BLaER1 treated with 17β-estradiol and CSF1 and Interleukin-3, amounts not matched to agents 10 nM and 100 nM (cell line): ENCODE results near the gene TBRG4.

Experiments
- H3K27ac ChIP-seq, 11 experiments: shearing (Covaris generic); formaldehyde crosslinking; 2 replicates each; pipeline ENCODE4 v1.8.1; 2022
- H3K27me3 ChIP-seq, 11 experiments: shearing (Covaris generic); formaldehyde crosslinking; 2 replicates each; pipeline ENCODE4 v1.8.1; 2022
- H3K36me3 ChIP-seq, 11 experiments: shearing (Covaris generic); formaldehyde crosslinking; 2 replicates each; pipeline ENCODE4 v1.8.1; 2022
- H3K4me1 ChIP-seq, 10 experiments: shearing (Covaris generic); formaldehyde crosslinking; 2 replicates each; pipeline ENCODE4 v1.8.1; 2022
- H3K4me2 ChIP-seq, 11 experiments: shearing (Covaris generic); formaldehyde crosslinking; 2 replicates each; pipeline ENCODE4 v1.8.1; 2022
- H3K4me3 ChIP-seq, 10 experiments: shearing (Covaris generic); formaldehyde crosslinking; 2 replicates each; pipeline ENCODE4 v1.8.1; 2022
- H3K9ac ChIP-seq, 11 experiments: shearing (Covaris generic); formaldehyde crosslinking; 2 replicates each; pipeline ENCODE4 v1.8.1; 2022
- H3K9me3 ChIP-seq, 11 experiments: shearing (Covaris generic); formaldehyde crosslinking; replicated peaks in 1 of 11; 2 replicates each; pipeline ENCODE4 v1.8.1; 2022
- H4K20me1 ChIP-seq, 11 experiments: shearing (Covaris generic); formaldehyde crosslinking; 2 replicates each; pipeline ENCODE4 v1.8.1; 2022
- Cebpa-rat ChIP-seq, 11 experiments: shearing (Covaris generic); IDR thresholded peaks; 2 replicates each; pipeline ENCODE4 v1.8.1; 2022

The TBRG4 gene

DNA sequence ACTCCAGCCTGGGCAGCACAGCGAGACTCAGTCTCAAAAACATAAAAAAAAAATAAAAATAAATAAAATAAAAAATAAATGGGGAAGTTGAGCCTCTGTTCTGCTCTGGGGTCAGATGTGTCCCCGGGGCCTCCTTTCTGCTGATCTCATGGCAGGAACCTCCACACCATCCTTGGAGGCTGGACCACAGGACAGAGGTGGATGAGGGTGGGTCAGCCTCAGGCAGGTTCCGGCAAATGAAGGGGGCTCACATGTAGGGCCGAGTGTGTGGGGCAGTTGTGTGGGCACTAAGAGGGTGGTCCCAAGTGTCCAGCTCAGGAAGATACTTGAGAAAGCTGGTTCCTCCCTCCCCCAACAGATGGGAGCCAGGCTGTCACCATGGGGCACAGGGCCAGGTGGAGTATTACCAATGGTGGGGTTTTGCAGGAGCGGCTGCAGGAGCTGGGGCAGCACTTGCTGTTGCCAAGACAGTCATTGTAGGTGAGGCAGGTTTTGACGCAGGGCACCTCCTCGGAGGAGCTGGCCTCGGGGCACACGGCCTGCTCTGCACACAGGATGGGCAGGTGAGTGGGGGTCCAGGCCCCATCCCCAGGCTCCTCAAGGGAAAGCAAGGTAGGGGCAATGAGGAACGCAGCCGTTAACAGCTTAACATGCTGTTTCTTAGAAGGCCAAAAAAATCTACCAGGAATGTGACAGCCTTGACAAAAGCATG lies 13.9 kb upstream of the TBRG4 start:
- no peaks in the 10 kb centered on the region for H3K9me3 ChIP-seq
- no peak overlapping the region for H3K4me3 ChIP-seq
- H4K20me1 ChIP-seq = no peaks in the 10 kb centered on the region
- peak overlapping the region; percentile 2 to 66 (median 20); a peak in 14 of 22 replicates for H3K4me2 ChIP-seq
- peak overlapping the region in 4 of 11 experiments; percentile 2 to 28 (median 16); a peak in 2 of 22 replicates for H3K27ac ChIP-seq
- H3K4me1 ChIP-seq = peaks cover 24 to 44% (median 33%) of the 10 kb centered on the region in 10 experiments
- H3K27me3 ChIP-seq = no peaks in the 10 kb centered on the region
- H3K36me3 ChIP-seq = no peaks in the 10 kb centered on the region
- peak overlapping the region in 1 of 11 experiments; percentile 29; a peak in 2 of 22 replicates for H3K9ac ChIP-seq
- TF ChIP-seq Cebpa-rat (IDR thresholded peaks at IDR 0.05) = no peak

DNA sequence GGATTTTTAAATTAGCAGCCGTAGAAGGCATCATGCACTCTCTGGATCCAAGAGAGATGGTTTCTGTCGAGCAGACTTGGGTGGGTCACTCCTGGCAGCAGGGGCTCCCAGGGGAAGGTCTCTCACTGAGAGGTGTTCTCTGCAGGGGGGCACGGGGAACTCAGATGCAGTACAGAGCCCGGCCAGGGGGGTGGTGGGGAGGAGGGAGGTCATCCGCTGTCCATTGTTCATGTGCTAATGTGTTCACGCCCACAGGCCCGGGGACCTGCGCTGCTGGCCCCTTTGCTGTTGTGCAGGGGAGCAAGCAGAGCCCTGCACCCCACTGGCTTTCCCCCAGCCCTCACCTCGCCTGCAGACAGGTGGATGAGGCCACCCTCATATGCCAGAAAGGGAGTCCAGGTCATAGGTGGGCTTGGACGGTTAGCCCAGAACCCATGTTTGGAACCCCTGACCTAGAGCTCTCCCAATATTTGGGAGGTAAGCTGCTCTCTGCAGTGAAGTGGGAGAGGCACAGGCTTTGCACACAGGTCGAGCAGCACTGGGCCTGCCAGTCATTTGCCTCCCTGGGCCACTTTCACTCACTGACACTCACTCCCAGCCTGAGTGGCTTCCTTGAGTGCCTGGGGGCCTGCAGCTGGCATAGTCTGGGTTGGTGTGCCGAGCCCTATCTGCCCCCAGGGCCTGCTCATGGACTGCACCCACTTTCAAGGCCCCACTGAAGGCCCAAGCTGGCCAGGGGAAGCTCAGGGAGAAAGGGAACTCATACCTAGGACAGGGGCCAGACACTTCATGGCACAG lies 12.6 kb upstream of the TBRG4 start:
- no peak overlapping the region for H3K9ac ChIP-seq
- no peaks in the 10 kb centered on the region for H3K36me3 ChIP-seq
- H3K9me3 ChIP-seq = no peaks in the 10 kb centered on the region
- H3K4me1 ChIP-seq = peaks cover 26 to 47% (median 37%) of the 10 kb centered on the region in 10 experiments
- H3K4me2 ChIP-seq = peak overlapping the region in 1 of 11 experiments; percentile 43; a peak in 2 of 22 replicates
- H3K27me3 ChIP-seq = no peaks in the 10 kb centered on the region
- H4K20me1 ChIP-seq = no peaks in the 10 kb centered on the region
- no peak overlapping the region for H3K4me3 ChIP-seq
- no peak for TF ChIP-seq Cebpa-rat (IDR thresholded peaks at IDR 0.05)
- H3K27ac ChIP-seq = no peak overlapping the region

DNA sequence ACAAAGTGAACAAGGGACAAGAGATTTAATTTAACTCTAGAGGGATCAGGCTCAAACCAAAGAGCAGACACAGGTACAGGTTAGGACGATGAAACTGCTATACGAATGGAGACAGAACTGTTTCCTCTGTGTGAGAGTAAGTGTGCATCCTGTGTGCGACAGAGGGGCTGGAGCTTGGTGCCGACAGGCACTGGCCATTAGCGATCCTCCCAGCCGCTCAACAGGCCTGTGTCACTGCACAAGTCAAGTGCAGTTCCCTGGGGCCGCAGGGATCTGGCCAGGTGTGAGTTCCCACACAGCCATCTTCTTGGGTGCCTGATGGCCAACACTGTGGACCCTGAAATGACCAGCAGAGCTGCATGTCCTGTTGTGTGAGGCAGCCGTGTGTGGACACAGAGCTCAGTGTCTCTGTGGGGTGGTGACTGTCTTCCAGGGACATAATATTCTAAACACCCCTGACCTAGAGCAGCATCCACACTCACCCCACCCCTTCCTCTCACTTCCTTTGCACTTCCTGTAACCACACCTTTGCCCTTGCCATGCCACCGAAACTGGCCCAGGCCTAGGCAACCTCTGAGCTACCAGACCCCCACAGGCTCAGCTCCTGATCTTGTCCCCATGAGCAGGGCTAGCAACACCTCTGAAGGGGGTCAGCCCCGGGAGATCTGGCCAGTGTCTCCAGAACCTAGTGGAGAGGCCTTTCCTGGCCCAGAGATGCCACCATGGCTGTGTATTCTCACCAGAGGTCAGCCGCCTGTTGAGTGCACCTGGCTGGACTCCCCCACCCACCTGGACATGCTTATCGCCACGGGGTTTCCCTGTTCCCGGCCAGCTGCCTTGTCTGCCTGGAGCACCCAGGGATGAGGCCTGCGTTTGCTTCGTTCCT lies 11.7 kb upstream of the TBRG4 start:
- no peak overlapping the region for H3K27ac ChIP-seq
- H3K4me2 ChIP-seq = peak overlapping the region in 3 of 11 experiments; percentile 33 to 49 (median 43); a peak in 5 of 22 replicates
- no peaks in the 10 kb centered on the region for H3K36me3 ChIP-seq
- no peaks in the 10 kb centered on the region for H4K20me1 ChIP-seq
- H3K27me3 ChIP-seq = no peaks in the 10 kb centered on the region
- H3K4me1 ChIP-seq = peaks cover 26 to 54% (median 46%) of the 10 kb centered on the region in 10 experiments
- H3K9ac ChIP-seq = no peak overlapping the region; a peak in 1 of 22 replicates
- no peaks in the 10 kb centered on the region for H3K9me3 ChIP-seq
- no peak overlapping the region for H3K4me3 ChIP-seq
- TF ChIP-seq Cebpa-rat (IDR thresholded peaks at IDR 0.05) = no peak

GRCh38 chr7:45119550-45119949 lies 8.1 kb upstream of the TBRG4 start:
- Histone ChIP-seq H3K4me2 (peak overlapping the region in 7 of 11 experiments; percentile 43 to 71 (median 67); a peak in 14 of 22 replicates), H3K27ac (no peak overlapping the region), H3K9ac (no peak overlapping the region), H3K36me3 (no peaks in the 10 kb centered on the region), H4K20me1 (no peaks in the 10 kb centered on the region), H3K4me1 (peaks cover 19 to 44% (median 32%) of the 10 kb centered on the region in 10 experiments), H3K27me3 (no peaks in the 10 kb centered on the region), H3K4me3 (no peak overlapping the region), H3K9me3 (no peaks in the 10 kb centered on the region)
- TF ChIP-seq Cebpa-rat (IDR thresholded peaks at IDR 0.05) = no peak

DNA sequence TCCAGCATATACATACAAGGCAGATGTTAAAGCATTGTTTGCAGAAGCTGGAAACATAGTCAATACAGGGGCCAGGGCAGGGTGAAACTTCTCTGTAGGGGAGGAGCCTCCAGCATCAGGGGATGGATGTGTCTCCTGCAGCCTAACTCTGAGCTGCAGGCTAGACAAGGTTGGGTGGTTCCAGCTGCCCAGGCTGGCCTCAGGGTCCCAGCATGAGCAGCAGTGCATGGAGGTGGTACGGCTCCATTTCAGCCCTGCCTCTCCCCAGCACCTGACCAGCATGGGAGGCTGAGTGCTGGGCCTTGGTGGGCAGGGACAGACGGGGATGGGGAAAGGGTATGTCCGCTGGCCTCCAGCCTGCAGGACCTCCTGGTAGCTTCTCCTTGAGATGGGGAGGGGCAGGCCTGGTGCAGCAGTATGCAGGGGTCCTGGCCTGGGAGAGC lies 7.4 kb upstream of the TBRG4 start:
- Histone ChIP-seq H3K4me2 (peak overlapping the region in 9 of 11 experiments; percentile 26 to 71 (median 63); a peak in 17 of 22 replicates), H3K4me3 (no peak overlapping the region), H3K36me3 (no peaks in the 10 kb centered on the region), H4K20me1 (no peaks in the 10 kb centered on the region), H3K9ac (no peak overlapping the region; a peak in 1 of 22 replicates), H3K9me3 (no peaks in the 10 kb centered on the region), H3K27me3 (no peaks in the 10 kb centered on the region), H3K4me1 (peaks cover 25 to 43% (median 32%) of the 10 kb centered on the region in 10 experiments), H3K27ac (no peak overlapping the region)
- no peak for TF ChIP-seq Cebpa-rat (IDR thresholded peaks at IDR 0.05)

DNA sequence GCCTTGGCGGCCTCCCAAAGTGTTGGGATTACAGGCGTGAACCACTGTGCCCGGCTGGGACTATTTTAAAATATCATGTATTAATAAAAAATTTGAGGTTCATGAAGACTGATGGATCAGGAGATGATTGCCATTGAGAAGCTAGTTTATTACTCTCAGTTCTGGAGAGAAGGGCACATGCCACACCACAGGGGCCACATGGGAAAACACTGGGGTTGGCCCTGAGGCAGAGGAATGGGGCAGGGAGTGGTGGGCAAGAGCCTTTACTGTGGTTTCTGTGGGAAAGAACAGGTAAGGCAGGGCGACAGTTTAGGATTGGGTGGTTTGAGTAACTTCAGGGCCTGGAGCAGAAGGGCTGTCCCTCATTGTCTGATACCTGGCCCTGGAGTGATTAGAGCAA lies 6.8 kb upstream of the TBRG4 start:
- Histone ChIP-seq H4K20me1 (no peaks in the 10 kb centered on the region), H3K27me3 (no peaks in the 10 kb centered on the region), H3K4me1 (peaks cover 25 to 37% (median 28%) of the 10 kb centered on the region in 10 experiments), H3K36me3 (no peaks in the 10 kb centered on the region), H3K4me2 (peak overlapping the region in 8 of 11 experiments; percentile 26 to 71 (median 65); a peak in 15 of 22 replicates), H3K27ac (no peak overlapping the region), H3K4me3 (no peak overlapping the region), H3K9me3 (no peaks in the 10 kb centered on the region), H3K9ac (peak overlapping the region in 1 of 11 experiments; percentile 16; a peak in 1 of 22 replicates)
- TF ChIP-seq Cebpa-rat (IDR thresholded peaks at IDR 0.05) = no peak

DNA sequence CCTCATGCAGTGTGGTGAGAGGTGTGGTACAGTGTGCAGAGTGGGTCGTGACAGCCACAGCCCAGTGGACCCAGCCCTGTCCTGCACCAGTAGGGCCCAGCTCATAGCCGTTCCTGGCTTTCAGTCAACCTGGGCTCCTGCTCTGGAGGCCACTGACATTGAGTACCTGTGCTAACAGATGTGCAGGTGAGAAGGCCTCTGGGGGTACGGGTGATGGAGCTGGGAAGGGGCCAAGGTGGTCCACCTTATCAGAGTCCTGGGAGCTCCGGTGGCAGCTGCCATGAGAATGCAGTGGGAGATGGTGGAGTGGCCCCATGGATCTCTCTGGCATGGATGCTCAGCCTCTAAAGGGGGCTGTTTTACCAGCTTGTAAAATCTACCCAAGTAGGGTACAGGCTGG lies 6.1 kb upstream of the TBRG4 start:
- Histone ChIP-seq H3K27me3 (no peaks in the 10 kb centered on the region), H3K4me2 (no peak overlapping the region; a peak in 1 of 22 replicates), H3K36me3 (no peaks in the 10 kb centered on the region), H3K4me1 (peaks cover 27 to 41% (median 31%) of the 10 kb centered on the region in 10 experiments), H3K4me3 (no peak overlapping the region), H3K27ac (no peak overlapping the region), H3K9ac (no peak overlapping the region), H3K9me3 (no peaks in the 10 kb centered on the region), H4K20me1 (no peaks in the 10 kb centered on the region)
- no peak for TF ChIP-seq Cebpa-rat (IDR thresholded peaks at IDR 0.05)

DNA sequence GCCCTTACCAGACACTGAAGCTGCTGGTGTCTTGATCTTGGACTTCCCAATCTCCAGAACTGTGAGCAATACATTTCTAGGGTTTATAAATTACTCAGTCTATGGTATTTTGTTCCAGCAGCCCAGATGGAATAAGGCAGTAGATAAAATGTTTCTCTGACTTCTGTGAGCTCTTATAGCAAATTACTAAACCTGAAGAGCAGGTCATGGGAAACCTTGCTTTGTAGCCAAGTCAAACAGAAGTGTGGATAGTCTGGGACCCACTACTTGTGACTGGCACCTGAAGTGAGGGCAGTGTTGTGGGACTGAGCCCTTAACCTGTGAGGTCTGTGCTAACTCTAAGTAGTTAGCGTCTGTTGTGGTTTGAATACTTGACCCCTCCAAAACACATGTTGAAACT lies 4.6 kb upstream of the TBRG4 start:
- Histone ChIP-seq H3K9ac (no peak overlapping the region), H3K27ac (peak overlapping the region in 1 of 11 experiments; percentile 31; a peak in 1 of 22 replicates), H3K4me3 (no peak overlapping the region), H4K20me1 (no peaks in the 10 kb centered on the region), H3K4me1 (peaks cover 33 to 47% (median 36%) of the 10 kb centered on the region in 10 experiments), H3K9me3 (no peaks in the 10 kb centered on the region), H3K4me2 (peak overlapping the region in 7 of 11 experiments; percentile 21 to 77 (median 53); a peak in 9 of 22 replicates), H3K27me3 (no peaks in the 10 kb centered on the region), H3K36me3 (no peaks in the 10 kb centered on the region)
- TF ChIP-seq Cebpa-rat (IDR thresholded peaks at IDR 0.05) = no peak
